ENCODE measurements around the gene LYPD3.

- TF ChIP-seq, protein P1, sequence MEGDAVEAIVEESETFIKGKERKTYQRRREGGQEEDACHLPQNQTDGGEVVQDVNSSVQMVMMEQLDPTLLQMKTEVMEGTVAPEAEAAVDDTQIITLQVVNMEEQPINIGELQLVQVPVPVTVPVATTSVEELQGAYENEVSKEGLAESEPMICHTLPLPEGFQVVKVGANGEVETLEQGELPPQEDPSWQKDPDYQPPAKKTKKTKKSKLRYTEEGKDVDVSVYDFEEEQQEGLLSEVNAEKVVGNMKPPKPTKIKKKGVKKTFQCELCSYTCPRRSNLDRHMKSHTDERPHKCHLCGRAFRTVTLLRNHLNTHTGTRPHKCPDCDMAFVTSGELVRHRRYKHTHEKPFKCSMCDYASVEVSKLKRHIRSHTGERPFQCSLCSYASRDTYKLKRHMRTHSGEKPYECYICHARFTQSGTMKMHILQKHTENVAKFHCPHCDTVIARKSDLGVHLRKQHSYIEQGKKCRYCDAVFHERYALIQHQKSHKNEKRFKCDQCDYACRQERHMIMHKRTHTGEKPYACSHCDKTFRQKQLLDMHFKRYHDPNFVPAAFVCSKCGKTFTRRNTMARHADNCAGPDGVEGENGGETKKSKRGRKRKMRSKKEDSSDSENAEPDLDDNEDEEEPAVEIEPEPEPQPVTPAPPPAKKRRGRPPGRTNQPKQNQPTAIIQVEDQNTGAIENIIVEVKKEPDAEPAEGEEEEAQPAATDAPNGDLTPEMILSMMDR (IDR thresholded peaks at IDR 0.05; ENCODE audit: low read length), result no peak
- no peak for TF ChIP-seq EZH2 (IDR thresholded peaks at IDR 0.05; ENCODE audit: borderline replicate concordance, low read length)
Measured at GRCh38 chr19:43438291-43439031, 26.9 kb downstream of the LYPD3 start.

Measured in OCI-LY1 (cell line).